HG03520 (cell line): Measurements from ENCODE around the gene ADGRE3.
"Not testable (repeated sequence)": the region's sequence is repeated elsewhere in the genome, so short reads cannot be mapped to it uniquely, and the experiment has no call there.

Experiments
- ATAC-seq: cut with Tn5 transposase; IDR thresholded peaks from one replicate; pipeline ENCODE4 v1.9.1; 2021; ENCODE audit warnings: mild to moderate bottlenecking, moderate library complexity; ENCODE audit not compliant: unreplicated experiment

ADGRE3 gene

GRCh38 chr19:14669940-14670339 lies 4.7 kb downstream of the ADGRE3 start:
- ATAC-seq, result no peak

- ATAC-seq, result no peak
Observed at GRCh38 chr19:14661372-14661924, 13.2 kb downstream of the ADGRE3 start.

- no peak for ATAC-seq
Observed at GRCh38 chr19:14659874-14660489, 14.7 kb downstream of the ADGRE3 start.

GRCh38 chr19:14655726-14656125 lies 18.9 kb downstream of the ADGRE3 start:
- ATAC-seq, result no peak

- no peak for ATAC-seq
Observed at GRCh38 chr19:14654786-14655560, 19.7 kb downstream of the ADGRE3 start.

- ATAC-seq, result no peak
Observed at GRCh38 chr19:14650161-14650560, 24.5 kb downstream of the ADGRE3 start.

- ATAC-seq, result no peak
Observed at GRCh38 chr19:14649020-14649419, 25.6 kb downstream of the ADGRE3 start.

GRCh38 chr19:14648506-14648905 lies 26.1 kb downstream of the ADGRE3 start:
- ATAC-seq, result no peak

GRCh38 chr19:14639536-14640277 lies 34.9 kb downstream of the ADGRE3 start:
- ATAC-seq, result no peak

GRCh38 chr19:14632286-14632685 lies 42.4 kb downstream of the ADGRE3 start:
- no peak for ATAC-seq

- no peak for ATAC-seq
Observed at GRCh38 chr19:14629557-14629956, 45.1 kb downstream of the ADGRE3 start.

- ATAC-seq, result not testable (repeated sequence)
Observed at GRCh38 chr19:14624491-14624890, 50.2 kb downstream of the ADGRE3 start.

- no peak for ATAC-seq
Observed at GRCh38 chr19:14619404-14619803, 55.2 kb downstream of the ADGRE3 start.

GRCh38 chr19:14616407-14616806 lies 58.2 kb downstream of the ADGRE3 start:
- ATAC-seq, result no peak

- ATAC-seq, result no peak
Observed at GRCh38 chr19:14615623-14616022, 59.0 kb downstream of the ADGRE3 start.

GRCh38 chr19:14614099-14614412 lies 60.6 kb downstream of the ADGRE3 start:
- ATAC-seq, result no peak

GRCh38 chr19:14613399-14614098 lies 61.1 kb downstream of the ADGRE3 start:
- not testable (repeated sequence) for ATAC-seq

GRCh38 chr19:14612657-14613056 lies 62.0 kb downstream of the ADGRE3 start:
- ATAC-seq, result no peak

- ATAC-seq, result not testable (repeated sequence)
Observed at GRCh38 chr19:14612242-14612641, 62.4 kb downstream of the ADGRE3 start.

GRCh38 chr19:14611051-14611450 lies 63.6 kb downstream of the ADGRE3 start:
- no peak for ATAC-seq

- no peak for ATAC-seq
Observed at GRCh38 chr19:14606627-14607026, 68.0 kb downstream of the ADGRE3 start.
